T follicular helper cell (primary cell): Measurements from ENCODE around the gene ATG2B.

Source experiments
- DNase-seq: peaks from one replicate; pipeline ENCODE4 v3.0.0-alpha.2; 2020; ENCODE audit warnings: low read depth

Gene ATG2B

GRCh38 chr14:96271421-96271762 is 91.7 kb downstream of the ATG2B start:
- DNase-seq, result no peak

DNA sequence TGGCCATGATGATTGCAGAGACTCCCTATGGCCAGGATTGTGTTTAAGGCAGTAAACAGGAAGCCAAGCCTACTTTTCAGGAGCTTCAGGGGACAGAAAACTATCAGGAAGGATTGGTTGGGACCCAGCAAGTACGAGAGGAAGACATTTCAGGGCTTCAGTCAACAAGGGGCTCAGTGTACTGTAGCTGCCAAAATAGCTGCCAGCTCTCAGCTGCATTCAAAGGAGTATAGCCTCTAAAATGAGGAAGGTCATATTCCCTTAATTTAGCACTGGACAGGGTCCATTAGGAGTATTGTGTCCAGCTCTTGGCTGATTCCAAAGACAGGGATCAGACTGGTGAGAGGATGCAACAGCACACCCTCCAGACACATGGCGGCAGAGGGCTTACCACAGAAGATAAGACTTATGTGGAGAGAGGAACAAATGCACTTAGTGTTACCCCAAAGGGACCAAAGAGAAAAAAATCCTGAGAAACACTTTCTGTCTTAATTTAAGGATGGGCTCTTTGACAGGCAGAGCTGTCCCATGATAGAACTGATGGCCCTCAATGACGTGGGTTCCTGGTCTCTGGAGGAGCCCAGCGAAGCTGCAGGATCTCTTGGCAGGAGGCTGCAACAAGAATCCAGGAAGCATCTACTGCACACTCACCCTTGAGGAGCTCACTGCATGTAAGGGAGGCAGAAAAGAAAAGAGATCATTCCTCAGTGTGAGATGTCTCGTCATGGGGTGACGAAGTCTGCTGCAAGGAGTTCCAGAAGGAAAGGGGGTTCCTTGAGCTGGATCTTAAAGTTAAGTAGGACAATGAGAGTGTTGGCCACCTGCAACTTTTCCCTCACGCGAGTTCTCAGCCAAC is 92.3 kb downstream of the ATG2B start:
- DNase-seq, result no peak

DNA sequence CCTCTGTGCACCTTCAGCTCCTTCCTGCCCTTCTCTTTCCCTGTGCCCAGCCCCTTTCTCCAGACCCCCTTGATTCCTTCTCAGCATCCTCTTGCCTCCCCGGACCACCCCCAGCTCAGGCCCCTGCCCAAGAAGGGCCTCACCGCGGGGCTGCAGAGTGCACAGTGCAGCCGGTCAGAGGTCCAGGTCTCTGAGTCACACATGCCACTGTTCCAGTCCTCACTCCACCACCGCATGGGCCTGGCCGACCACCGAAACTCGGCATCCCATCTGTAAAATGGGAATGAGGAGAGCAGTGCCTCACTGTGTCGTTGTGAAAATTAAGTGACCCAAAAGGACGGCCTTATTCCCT is 93.8 kb downstream of the ATG2B start:
- no peak for DNase-seq

DNA sequence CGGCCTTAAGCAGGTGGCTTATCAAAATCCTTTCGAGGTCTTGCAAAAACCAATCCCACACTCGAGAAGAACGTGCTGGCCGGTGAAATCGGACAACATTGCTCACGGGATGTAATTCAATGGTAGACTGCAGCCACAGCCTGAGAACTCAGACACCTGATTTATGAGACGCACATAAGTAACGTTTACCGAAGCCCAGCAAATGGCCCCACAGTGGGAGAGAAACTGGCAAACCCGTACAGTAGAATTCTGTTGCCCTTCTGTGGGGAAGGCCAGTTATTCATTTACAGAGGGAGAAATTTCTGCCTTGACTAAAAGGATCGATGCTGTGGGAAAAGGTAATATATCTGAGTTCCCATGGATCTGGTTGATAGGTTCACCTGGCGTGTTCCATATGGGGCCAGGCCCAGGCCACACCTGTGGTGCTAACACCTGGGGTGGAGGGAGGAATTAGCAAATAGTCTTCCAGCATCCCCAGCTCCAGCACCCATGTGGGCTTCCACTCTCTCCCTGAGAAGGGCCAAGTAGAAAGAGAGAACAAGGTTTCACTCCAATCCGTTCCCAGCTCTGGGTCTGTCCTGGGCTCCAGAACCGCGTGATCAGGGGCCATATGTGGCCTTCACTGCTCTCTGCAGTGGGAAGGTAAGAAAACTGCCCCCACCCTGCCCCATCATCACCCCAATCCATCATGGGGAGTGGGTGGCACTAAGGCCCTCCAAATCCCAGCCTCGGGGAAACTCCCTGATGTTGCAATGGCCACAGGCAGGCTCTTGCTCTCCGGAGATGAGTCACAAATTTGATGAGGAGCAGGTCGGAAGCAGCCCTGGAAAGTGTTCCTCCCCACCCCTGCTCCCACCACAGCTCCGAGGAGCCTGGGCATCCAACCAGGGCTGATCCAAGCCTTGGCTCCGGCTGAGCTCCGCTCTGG is 94.4 kb downstream of the ATG2B start:
- DNase-seq, result no peak

DNA sequence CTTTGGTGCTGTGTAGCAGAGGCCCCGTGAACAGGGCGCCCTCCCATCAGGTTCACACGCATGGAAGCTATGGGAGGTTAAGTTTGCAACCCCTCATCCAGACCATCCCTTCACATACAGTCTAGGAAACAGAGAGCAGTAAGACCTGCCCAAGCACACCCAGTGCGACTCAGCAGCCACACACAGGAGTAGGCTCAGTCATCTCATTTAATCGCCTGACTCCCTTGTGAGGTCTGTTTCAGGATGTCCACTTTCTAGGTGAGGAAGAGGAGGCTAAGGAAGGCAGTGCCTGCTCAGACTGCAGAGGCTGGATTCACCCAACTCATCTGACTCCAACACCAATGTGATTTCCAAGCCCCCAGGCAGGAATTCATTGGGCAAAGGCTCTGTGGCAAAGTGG is 95.2 kb downstream of the ATG2B start:
- no peak for DNase-seq

GRCh38 chr14:96267336-96267735 is 95.8 kb downstream of the ATG2B start:
- no peak for DNase-seq

DNA sequence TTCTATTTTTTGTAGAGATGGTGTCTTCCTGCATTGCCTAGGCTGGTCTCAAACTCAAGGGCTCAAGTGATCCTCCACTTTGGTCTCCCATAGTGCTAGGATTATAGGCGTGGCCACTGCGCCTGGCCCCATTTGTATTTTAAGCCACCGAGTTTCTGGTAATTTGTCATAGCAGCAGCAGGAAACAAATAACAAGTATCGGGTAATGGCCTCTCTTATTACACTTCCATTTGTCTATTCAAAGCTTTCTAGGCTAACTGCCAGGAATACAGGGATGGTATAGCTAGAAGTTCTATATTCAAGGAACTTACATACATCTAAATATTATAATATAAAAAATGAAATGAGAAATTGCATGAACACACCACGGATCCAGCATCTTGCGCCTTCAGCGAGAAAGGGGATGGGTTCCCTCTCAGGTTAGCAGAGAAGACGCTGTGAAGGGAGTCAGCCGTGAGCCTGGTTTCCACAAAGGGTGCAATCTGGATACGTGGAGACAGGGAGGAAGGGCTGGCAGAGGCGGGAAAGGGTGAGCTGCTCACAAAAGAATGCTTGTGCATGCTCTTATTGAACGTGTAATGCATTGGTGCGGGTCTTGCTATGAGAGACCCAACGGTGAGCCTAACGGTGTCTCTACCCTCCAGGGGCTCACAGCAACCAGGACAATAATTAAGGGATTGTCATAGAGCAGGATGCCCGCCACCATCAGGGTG is 97.6 kb downstream of the ATG2B start:
- no peak for DNase-seq

DNA sequence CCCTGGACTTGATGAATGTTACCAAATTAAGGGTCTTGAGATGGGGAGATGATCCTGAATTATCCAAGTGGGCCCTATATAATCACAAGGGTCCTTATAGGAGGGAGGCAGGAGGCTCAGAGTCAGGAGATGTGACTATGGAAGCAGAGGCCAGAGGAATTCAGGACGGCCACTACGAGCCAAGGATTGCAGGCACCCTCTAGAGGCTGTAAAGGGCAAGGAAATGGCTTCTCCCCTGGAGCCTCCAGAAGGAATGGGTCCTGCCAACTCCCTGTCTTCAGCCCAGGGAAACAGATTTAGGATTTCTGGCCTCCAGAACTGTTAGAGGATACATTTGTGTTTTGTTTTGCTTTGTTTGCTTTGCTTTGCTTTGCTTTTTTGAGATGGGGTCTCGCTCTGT is 98.3 kb downstream of the ATG2B start:
- DNase-seq, result no peak

GRCh38 chr14:96264200-96264553 is 99.0 kb downstream of the ATG2B start:
- no peak for DNase-seq

- DNase-seq, result no peak
Measured at GRCh38 chr14:96263347-96264199, 99.6 kb downstream of the ATG2B start.

DNA sequence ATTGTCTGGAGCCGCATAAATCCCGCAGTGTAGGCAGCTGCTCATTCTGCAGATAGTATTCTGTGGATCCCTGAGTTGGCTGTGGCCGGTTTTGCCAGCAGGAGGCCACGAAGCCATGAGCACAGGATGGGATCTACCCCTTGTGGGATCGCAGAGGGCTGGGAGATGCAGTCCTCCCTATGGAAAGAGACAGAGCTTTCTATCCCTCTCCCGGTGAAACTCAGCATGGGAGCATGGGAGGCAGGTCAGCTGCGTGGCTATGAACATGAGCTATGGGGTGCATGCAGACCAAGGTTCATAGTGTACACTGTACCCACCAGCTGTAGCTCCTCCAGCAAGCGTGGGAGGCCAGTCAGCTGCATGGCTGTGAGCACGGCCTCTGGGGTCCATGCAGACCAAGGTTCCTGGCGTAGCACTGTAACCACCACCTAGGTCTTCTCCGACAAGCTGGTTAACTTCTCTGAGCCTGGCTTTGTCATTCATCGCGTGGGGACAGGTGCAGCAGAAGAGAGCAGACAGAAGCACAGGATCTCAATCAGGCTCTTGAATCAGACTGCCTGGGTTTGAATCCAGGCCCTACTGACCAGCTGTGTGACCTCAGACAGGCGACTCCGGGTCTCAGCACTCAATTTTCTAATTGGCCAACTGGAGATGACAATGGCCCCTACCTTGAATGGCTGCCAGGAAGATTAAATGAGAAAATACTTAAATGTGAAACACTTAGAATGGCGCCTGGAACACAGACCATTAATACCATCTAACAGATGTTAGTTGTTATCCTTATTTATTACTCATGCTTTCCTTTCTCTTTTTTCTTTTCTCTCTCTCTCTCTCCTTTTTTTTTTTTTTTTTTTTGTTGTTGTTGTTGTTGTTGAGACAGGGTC is 101.1 kb downstream of the ATG2B start:
- no peak for DNase-seq

DNA sequence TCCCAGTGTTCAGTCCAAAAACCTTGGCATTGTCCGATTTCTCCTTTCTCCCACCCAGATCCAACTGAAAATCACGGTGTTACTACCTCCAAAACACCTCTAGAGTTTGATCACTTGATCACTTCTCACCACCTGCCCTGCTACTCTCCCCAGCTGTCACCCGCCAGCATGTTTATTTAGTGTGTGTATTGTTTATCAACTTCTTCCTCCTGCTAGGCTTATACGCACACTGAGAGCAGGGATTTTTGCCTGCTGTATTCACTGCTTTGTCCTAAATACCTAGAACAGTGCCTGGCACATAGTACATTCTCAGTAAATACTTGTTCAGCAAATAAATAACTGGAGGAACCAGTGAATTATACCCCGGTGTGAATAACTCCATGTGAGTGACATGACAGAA is 102.1 kb downstream of the ATG2B start:
- DNase-seq, result no peak

- no peak for DNase-seq
Measured at GRCh38 chr14:96260341-96260821, 102.8 kb downstream of the ATG2B start.

GRCh38 chr14:96257900-96258299 is 105.2 kb downstream of the ATG2B start:
- DNase-seq, result no peak

DNA sequence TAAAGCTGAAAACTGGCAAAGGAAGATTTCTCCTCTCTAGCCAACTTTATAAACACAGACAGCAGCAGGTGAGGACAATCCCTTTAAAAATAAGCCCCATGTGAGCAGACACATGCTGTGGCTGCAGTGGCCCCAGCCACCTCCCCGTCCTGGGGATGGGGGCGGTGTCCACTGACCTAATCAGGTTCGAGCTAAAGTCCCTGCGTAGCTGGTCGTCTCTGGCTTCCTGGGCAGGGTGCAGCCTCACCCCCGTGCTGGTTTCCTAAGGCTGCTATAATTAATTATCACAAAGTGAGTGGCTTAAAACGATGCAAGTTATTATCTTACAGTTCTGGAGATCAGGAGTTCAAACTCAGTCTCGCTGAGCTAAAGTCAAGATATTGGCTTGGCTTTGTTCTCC is 106.1 kb downstream of the ATG2B start:
- DNase-seq, result no peak

DNA sequence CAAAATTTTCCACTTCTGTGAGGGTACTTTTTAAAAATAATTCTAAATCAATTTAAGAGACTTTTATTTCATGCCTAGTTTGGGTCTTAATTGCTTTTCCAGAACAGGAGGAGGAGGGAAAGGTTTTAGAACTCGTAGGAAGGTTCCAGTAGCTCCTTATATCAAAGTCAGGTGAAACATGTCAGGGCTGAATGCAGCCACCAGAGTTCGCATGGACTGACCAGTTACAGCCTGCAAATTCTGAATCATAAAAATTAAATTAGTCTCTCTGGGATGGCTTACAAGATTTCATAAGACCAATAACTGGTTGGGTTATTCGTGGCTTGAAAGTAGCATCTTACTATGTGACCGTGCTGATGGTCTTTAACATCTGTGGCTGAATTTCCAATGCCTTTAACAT is 106.7 kb downstream of the ATG2B start:
- DNase-seq, result no peak

DNA sequence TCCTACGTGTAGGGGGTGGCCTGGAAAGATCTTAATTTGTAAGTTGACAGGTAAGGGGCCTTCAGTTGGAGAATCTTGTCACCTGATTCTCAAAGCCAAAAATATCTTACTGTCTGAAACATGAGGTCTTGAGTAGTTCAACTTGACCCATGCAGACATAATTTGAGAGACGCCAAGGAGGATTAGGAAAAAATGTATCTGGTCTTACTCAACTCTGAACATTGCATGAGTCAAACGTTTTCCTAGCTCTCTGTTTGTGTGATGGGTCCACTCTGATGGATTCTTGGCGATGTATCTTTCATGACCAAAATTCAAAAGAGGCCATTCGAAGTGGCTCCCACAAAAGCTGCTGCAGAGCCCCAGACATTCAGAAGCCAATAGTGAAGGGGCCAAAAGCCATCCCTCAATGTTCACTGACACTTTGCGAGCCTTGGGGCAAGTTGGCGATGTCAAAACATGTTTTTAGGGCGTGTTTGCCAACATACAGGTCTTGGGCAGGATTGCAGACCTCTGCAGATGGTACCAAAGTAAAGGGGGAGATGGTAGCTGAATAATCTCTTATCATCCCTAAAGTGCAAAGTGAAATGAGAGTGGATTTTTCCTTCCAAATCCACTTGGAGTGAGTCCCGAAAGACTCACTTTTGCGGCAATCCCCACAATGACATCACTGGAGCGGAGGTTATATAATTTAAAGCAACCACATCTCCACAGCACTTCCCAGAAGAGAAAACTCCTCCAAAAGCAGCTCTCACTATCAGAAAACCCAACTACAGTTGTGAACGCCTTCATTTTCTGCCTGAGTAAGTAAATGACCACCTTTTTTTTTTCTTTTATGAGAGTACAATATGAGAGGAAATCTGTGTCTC is 107.4 kb downstream of the ATG2B start, which contains the start of gene BDKRB1:
BDKRB1 (plus strand) TSS at position 710 of the 866 bp plus-strand sequence. CDS start 7,473 bp downstream, outside the sequence.
- no peak for DNase-seq

DNA sequence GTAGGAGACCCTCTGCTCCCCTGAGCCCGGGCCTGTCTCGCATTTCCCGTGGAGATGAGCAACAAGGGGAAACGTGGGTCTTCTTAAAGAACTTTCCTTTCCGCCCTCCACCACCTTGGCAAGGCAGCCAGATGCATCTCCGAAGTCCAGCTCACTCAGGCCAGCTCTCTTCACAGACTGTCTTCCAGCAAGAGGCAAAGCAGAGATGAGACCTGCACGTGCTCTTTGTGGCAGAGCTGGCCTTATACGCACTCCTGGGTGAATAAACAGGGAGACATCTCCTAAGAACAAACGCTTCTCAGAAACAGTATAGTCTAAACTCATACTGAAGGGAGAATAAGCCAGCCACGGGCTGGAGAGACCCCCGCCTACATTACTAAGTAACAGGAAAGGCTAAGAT is 108.5 kb downstream of the ATG2B start:
- no peak for DNase-seq

DNA sequence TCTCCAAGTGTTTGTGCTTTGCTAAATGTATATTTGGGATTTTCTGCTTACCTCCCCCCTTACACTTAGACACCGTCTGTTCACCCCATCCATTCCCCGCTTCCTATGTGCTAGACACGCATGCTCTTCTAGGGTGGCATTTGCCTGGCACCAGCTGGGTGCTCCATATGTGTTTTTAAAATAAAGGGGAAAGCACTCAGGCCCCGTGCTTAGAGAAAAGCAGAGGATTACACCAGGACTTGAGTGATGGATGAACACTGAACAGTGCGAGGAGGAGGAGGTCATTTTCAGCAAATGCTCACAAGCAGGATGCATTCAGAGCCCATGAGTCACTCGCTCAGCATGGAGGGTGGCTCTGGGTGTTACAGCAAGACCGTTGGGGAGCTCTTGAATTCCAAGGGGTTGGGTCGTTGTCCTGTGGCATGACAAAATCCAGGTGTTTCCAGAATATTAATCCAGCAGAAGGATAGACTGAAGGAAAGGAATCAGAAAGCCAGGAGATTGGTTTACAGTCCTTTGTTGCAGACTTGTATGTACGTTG is 110.1 kb downstream of the ATG2B start:
- DNase-seq, result no peak
